ENCODE results near the gene OR2AJ1.

DNA sequence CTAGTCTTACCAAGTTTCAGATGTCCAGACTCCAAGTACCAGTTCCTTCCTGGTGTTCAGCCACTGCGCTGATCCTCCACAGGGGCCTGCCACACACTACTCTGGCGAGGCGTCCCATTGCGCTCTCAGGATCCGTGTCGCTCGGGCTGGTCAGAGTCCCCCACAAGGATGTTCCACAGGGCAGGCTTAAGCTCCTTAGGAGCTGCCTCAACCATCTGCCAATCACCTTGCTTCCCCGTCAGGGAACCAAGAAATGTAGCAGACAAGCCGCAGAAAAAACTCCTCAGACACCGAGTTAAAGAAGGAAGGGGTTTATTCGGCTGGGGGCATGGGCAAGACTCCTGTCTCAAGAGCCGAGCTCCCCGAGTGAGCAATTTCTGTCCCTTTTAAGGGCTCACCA lies 19.5 kb upstream of the OR2AJ1 start:
- no peak for TF ChIP-seq CTCF (IDR thresholded peaks at IDR 0.05; ENCODE audit: insufficient read depth, low read length)
- no peak for TF ChIP-seq POLR2AphosphoS5 (IDR thresholded peaks at IDR 0.05; ENCODE audit: low read depth)

Measured in HL-60 (cell line).